ENCODE data around the gene MAP2K5. TPM values are rescaled to one million over a fixed set of nuclear protein-coding genes. Genes with fewer than 3 reads are reported as not detected.

MAP2K5 gene
- total RNA-seq, 1 donor from 2014 or later, result 3.5 TPM

GRCh38 chr15:67720556-67721175 lies 178.2 kb downstream of the MAP2K5 start:
- DNase-seq (ENCODE audit: low read depth in 2 of 2), result no peak

DNA sequence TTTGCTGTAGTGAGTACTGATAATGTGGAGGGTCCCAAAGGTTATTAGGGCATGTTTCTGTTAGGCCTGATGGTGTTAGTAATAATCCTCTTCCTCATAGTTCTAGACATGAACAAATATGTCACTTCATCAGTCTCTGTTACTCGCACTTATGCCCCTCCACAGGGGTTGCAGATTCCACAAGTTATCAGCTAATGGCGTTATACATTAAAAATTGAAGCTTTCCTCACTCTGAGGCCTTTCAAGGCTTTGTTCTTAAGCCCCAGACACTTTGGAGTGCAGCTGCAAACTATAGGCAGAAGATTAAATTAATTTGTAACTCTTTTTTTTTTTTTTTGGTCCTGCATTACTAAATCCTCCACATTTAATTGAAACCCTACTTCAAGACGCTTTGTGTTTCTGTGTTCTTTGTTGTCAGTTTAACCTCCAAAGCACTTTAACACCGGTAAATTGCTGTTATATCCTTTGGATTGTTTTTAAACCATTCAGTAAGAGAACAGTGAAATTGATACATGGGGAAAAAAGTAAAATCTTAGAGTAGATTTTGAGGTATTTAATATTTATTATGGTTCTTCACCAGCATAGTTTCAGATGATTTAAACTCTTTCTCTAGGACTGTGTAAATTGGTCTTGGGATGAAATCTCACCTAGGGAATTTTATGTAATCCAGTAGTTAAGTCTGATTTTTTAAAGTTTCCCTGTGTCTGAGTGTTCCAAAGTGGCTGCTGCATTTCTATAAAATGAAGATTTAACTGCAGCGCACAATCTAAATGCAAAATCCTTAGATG lies 179.7 kb downstream of the MAP2K5 start:
- DNase-seq (ENCODE audit: low read depth in 2 of 2), result no peak

DNA sequence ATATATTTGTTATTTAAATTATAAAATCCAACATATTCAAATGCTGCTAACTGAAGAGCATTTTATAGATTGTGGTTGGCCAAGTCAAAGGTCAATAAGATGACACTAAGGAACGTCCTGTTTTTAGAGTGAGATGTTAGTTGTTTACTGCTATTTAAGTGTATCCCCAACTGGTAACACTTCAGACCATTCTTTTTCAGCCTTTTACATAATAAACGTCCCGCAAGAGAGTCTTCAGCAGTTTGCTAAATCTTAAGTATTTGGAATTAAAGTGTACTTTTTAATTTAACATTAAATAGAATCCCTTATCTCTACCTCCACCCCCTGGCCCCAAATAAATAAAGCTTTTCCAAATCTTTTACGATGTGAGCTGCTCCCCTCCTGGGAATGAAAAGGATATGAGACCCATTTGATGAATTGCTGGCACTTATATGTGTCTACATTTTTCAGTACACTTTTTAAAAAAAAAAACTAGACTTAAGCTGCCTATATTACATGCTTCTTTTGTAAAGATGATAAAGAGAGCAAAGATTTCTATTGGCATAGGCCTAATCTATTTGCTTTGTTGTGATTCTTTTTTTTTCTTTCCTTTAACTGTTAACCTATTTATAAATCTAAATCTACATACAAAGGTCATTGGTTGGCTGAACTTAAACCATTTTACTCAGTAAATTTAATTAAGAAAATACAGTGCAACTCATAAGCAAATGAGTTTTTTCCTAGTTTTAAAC lies 181.0 kb downstream of the MAP2K5 start:
- no peak for DNase-seq (ENCODE audit: low read depth in 2 of 2)

GRCh38 chr15:67724691-67725375 lies 182.3 kb downstream of the MAP2K5 start:
- no peak for DNase-seq (ENCODE audit: low read depth in 2 of 2)

DNA sequence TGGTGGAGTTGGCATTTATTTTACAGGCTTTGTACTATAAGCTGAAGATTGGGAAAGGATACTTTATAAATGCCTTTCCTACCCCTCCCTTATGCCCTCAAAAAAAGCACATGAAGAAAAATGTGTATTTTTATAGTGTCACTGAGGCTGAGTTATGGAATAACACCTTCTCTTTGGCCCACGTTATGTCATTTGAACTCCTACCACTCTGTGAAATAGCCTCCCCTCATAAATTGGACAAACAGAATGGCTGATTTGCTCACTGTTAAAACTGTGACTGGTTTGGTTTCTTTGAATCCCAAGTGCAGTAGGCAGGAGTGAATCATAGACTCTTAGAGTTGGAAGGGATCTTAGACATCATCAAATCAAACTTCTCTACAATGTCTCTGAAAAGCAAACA lies 187.6 kb downstream of the MAP2K5 start:
- no peak for DNase-seq (ENCODE audit: low read depth in 2 of 2)

DNA sequence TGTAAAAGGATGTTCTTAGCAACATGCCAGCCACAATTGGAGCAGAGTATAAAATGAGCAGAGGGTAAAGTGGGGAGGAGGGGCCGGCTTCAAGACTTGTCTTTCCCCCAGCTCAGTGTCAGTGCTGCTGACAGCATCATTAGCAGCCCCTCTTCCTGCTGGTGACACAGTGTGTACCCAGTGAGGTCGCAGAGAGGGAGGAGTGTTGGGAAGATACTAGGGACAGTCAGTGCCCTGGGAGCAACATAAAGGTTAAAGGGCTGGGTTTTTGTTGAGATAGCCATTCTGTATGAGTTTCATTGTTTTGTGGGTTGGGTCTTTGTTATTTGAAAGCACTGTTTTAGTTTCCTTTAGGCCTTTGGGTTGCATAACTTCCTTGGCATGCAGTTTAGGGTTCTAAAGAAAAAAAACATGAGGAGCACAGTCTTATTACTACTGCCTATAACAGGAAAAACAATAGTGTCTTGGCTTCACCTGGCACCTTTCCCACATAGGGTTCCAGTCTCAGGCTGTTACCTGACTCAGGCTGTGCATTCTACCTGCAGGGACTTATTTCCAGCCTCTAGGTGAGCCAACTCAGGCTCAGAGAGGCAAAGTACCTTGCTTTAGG lies 188.7 kb downstream of the MAP2K5 start:
- DNase-seq (ENCODE audit: low read depth in 2 of 2), result no peak

GRCh38 chr15:67732164-67732563 lies 189.7 kb downstream of the MAP2K5 start:
- no peak for DNase-seq (ENCODE audit: low read depth in 2 of 2)

DNA sequence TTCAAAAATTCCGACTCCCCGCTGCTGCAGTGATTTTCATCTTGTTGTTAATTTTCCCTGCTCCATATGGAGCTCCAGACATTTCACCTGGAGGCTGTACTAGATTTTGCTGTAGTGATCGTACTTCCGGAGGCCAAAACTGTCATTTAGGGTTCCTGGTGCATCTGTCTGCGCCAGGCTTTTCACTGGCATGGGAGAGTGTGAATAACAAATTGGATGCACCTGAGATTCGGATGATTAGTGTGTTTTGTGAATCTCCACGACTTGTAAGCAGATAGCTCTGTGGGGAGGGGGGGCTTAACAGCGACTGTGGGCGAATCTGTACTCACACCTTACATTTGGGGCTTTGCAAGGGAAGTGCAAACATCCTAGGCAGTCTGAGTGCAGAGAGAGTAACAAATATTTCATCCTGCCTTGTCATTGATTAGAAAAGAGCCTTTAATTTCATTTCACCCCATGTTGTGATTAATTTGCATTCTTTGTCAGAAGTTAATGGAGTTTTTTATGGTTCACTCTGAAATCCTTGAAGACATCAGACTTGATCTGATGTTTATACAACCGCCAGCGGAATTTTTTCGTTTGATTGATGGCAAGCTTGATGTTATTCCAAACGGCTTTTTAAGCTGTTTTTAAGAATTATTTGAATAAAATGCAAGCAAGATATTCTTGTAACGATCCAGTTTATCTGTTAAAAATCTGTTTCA lies 190.3 kb downstream of the MAP2K5 start:
- no peak for DNase-seq (ENCODE audit: low read depth in 2 of 2)

- DNase-seq (ENCODE audit: low read depth in 2 of 2), result no peak
Observed at GRCh38 chr15:67735896-67736295, 193.4 kb downstream of the MAP2K5 start.

GRCh38 chr15:67736810-67737209 lies 194.3 kb downstream of the MAP2K5 start:
- no peak for DNase-seq (ENCODE audit: low read depth in 2 of 2)

DNA sequence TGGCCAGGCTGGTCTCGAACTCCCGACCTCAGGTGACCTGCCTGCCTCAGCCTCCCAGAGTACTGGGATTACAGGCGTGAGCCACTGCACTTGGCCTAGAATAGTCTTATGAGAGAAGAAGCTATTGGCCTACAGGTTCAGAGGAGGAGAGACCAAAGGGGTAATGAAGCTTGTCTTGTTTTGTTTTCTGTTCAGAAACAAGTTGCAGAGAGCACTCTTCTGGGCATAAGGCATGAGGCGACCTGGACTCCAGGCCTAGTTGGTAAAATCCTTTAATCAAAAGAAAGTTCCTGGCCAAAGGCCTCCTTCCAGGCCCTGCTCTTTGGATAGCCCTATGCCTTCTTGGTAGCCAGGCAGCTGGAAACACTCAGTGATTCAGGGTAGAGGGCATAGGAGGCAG lies 195.6 kb downstream of the MAP2K5 start:
- no peak for DNase-seq (ENCODE audit: low read depth in 2 of 2)

DNA sequence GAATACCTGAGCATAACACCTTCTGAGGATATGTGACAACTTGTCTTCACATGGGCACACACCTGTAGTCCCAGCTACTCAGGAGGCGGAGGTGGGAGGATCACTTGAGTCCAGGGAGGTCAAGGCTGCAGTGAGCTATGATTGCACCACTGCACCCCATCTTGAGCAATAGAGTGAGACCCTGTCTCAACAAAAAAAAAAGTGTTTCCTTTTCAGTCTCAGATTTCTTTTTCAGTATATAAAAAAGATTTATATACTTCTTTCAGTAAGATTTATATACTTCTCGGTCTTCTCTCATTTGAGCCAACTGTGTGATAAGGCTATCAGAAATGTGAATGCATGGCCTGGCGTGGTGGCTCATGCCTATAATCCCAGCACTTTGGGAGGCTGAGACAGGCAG lies 197.9 kb downstream of the MAP2K5 start:
- DNase-seq (ENCODE audit: low read depth in 2 of 2), result no peak

DNA sequence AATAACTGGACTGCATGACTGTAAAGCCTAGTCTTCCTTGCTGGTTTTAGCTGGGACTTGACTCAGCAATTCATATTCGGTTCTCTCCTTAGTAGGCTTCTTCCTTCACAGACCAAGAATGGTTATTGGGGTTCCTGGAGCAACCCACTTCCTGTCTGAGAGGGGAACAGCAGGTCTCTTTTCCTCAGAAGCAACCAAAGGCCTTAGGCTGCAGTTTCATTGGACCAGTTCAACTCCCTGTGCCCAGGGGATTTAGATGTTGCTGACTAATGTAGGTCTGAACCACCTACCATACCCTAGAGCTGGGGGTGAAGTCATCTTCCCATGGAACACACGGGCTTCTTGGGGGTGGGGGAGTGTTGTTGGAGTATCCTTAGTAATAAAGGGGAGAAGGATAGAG lies 198.8 kb downstream of the MAP2K5 start:
- DNase-seq (ENCODE audit: low read depth in 2 of 2), result no peak

DNA sequence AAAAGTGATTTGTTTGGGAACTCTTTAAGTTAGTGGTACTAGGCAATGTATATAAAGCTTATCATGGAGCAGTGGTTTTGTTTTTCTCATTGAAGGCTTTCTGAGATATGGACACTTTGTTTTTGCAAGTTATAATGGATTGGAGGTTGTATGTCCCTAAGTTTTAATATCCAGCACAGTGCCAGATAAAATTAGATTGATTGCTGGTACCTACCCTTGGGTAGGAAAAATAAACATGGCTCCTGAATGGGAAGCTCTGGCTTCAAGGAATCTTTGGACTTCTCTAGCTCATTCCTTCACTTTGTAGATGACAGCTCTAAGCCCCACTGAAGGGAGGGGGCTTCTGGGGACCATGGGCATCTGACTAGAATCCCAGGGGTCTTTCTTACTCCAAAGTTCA lies 201.1 kb downstream of the MAP2K5 start:
- no peak for DNase-seq (ENCODE audit: low read depth in 2 of 2)

- no peak for DNase-seq (ENCODE audit: low read depth in 2 of 2)
Observed at GRCh38 chr15:67744331-67745072, 202.0 kb downstream of the MAP2K5 start.

GRCh38 chr15:67745073-67746006 lies 202.8 kb downstream of the MAP2K5 start:
- DNase-seq (ENCODE audit: low read depth in 2 of 2), result no peak

GRCh38 chr15:67746022-67746421 lies 203.5 kb downstream of the MAP2K5 start:
- no peak for DNase-seq (ENCODE audit: low read depth in 2 of 2)

- DNase-seq (ENCODE audit: low read depth in 2 of 2), result no peak
Observed at GRCh38 chr15:67746450-67746849, 203.9 kb downstream of the MAP2K5 start.

DNA sequence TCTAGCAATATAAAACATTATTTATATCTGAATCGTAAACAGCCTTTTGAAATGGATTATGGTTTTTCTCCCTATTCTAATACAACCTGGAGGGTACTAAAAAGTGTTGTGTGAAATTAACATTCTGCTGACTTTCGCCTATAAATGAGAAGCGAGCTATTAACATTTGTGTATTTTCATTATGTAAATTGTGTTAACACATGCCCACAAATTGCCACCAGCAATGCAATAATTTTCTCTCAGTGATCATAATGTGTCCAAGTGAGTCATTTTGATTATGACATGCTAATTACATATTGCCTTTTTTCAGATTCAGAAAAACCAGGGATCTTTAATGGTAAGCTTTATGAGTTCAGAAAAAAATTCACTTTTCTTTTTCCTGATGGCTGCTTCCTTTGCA lies 205.4 kb downstream of the MAP2K5 start:
- DNase-seq (ENCODE audit: low read depth in 2 of 2), result no peak
